SHP77 (cell line): ENCODE measurements around the gene ZIC1.

Source experiments
- DNase-seq, 2 experiments: peaks; one replicate each; lab custom pipeline; 2025; lab: John Stamatoyannopoulos, UW

The ZIC1 gene

GRCh38 chr3:147409143-147410115 is at the start of gene ZIC1:
TSS of gene ZIC1 (plus strand) at chr3:147409365. CDS start at chr3:147410113, 748 bp downstream.
- DNase-seq: no peak

DNA sequence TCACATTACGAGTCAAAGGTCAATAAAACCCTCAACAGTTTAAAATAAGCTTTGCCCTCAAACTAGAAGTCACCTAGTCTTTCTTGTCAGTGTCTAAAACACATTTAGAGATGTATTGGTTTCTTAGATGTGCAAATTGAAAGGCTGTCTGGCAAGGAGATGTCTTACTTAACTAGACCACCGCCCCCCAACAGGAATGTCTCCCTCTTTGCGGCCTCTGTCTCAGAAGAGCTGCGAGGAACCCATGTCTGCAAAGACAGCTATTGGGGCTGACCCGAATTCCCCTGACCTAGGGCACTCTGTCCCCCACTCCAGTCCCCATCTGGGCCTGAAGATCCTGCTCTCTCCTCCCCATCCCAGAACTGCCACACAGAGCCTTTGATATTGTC is 49.1 kb upstream of the ZIC1 start:
- DNase-seq: no peak

- no peak for DNase-seq
Observed at GRCh38 chr3:147360646-147361453, 48.3 kb upstream of the ZIC1 start.

DNA sequence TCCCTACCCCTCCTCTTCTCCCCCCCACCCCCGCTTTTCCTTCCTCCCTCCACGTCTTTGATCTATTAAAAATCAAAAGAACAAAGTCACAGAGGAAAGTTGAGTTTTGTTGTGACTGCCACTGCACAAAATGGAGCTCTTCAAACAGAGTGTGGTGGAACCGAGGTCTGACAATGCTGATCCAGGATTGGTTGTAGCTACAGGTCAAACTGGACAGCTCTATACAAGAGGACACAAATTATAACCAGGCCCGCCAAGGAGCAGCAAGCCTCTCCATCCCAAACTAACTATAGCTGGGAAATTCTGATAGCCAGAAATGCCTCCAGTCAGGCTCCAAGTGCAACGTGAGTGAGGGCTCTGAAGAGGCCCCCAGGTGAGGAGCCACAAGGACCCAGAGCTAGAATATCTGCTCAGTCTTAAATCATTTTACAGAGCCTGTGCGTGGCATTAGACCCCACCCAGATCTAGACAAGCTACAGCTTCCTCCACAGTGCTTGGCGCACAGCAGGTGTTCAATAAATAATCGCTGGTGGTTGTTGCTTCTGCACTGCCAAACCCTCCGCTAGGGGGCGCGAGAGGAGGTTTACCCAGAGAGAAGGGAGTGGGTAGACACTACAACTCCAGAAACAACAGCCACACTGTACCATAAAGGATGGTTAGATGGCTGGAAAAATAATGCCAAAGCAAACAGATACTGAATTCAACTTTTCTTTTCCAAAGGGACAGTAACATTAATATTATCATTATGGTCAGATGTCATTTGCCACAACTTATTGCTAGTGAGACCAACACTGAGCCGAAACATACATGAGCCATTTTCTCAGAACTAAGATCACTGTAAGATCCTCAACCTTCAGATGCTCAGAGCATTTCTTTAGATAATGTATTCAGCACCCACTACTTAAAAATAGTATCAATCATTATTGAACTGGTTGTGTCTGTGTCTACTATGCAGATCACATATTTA is 47.4 kb upstream of the ZIC1 start:
- DNase-seq: peak; percentile 1 to 3

GRCh38 chr3:147364771-147365170 is 44.4 kb upstream of the ZIC1 start:
- DNase-seq: no peak

- no peak for DNase-seq
Observed at GRCh38 chr3:147365196-147366115, 43.7 kb upstream of the ZIC1 start.

GRCh38 chr3:147367676-147368075 is 41.5 kb upstream of the ZIC1 start:
- DNase-seq: no peak

DNA sequence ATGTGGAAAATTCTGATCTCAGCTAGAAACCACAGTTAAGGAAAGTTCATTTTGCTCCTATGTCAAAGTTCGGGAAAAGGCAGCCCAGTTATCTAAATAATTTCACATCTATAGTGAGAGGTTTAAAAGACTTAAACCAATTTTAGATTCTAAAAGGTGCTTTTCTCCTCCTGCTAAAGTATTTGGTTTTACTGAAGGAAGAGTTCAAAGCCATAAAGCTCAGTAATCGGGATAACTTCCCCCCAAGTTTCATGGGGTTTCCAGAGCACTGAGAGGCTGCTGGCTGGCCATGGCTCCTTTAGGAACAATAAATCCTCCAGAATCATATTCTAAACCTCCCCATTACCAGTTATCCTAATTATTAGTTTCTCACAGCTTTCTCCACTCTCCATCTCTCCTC is 41.0 kb upstream of the ZIC1 start:
- no peak for DNase-seq

- peak in 1 of 2 experiments; percentile 14 for DNase-seq
Observed at GRCh38 chr3:147368561-147369221, 40.5 kb upstream of the ZIC1 start.

- DNase-seq: no peak
Observed at GRCh38 chr3:147369231-147369630, 39.9 kb upstream of the ZIC1 start.

DNA sequence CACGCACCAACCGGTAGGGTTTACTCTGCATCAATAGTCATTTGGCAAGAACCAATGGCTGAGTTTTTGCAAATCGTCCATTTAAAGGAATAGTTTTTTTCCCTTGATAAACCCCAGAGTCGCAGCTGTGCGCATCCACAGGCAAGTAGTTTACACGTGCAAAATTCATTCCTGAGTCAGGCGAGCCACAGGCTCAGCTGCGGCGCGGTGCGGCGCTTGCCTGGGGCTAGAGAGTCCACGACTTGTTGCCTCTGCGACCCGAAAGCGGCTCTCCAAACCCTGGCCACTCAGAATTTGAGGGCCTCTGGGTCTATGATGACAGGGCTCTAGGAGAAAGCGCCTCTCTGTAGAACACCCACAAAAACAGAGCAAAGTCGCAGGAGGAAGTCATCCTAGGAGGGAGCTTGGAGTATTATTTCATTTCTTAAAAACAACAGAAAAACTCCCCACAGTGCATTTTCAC is 39.5 kb upstream of the ZIC1 start:
- DNase-seq: no peak

GRCh38 chr3:147370349-147370748 is 38.8 kb upstream of the ZIC1 start:
- DNase-seq: no peak

DNA sequence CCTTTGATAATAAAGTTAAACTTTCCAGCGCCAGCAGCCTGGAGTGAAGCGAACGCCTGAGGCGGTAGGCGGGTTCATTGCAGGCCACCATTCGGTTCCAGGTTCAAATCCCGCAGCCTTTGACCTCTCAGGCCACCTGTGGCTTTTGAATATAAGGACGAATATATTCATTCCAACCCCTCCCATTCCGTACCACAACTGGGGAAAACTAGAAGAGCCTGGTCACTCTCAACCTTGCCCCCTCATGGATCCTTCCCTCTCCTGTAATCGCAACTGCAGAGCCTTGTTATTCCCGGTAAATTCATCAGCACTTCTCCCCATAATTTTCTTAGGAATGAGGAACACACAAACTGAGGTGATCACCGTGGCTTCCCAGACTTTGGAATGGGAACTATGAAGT is 38.0 kb upstream of the ZIC1 start:
- DNase-seq: no peak

GRCh38 chr3:147371771-147372340 is 37.3 kb upstream of the ZIC1 start:
- DNase-seq: no peak

GRCh38 chr3:147372525-147373027 is 36.6 kb upstream of the ZIC1 start:
- DNase-seq: no peak

GRCh38 chr3:147373301-147373700 is 35.9 kb upstream of the ZIC1 start:
- no peak for DNase-seq

GRCh38 chr3:147377412-147378367 is 31.5 kb upstream of the ZIC1 start:
- DNase-seq: no peak

GRCh38 chr3:147379651-147380050 is 29.5 kb upstream of the ZIC1 start:
- DNase-seq: no peak
